ENCODE measurements around the gene MKKS. TPM values are rescaled to one million over a fixed set of nuclear protein-coding genes. Genes with fewer than 3 reads are reported as not detected.

Gene MKKS
- total RNA-seq, 1 experiment from 2014 or later: 10.6 TPM

- H3K9ac ChIP-seq (ENCODE audit: extremely low read depth, insufficient read length, low read length): no peak overlapping the region
- no peak overlapping the region for H4K8ac ChIP-seq (replicated peaks; ENCODE audit: insufficient read length, low read depth, low read length)
- H3K27me3 ChIP-seq (ENCODE audit: insufficient read depth, low read length): no peaks in the 10 kb centered on the region
- H2AFZ ChIP-seq (ENCODE audit: low read length): no peak overlapping the region
- no CpG with 5 or more reads among the region's 4 CpGs for WGBS (ENCODE audit: extremely low coverage, insufficient read length, low lambda C conversion rate)
- H3K23ac ChIP-seq (ENCODE audit: insufficient read length, low read depth, low read length): no peak overlapping the region
- TF ChIP-seq CTCF (conservative IDR thresholded peaks at IDR 0.05): 0 out of 3 replicates have a peak, but pooled peaks have one; percentile 18
- H3K23me2 ChIP-seq (ENCODE audit: insufficient read length, low read depth, low read length, poor library complexity, severe bottlenecking): no peaks in the 10 kb centered on the region
- Mint-ChIP-seq H3K9me3 (peaks cover 15% of the 10 kb centered on the region in 2 experiments), H3K27me3 (ENCODE audit: low read depth) (no peaks in the 10 kb centered on the region), H3K4me3 (peak overlapping the region; percentile 32 to 56), H3K27ac (peak overlapping the region; percentile 93 to 99 (median 99)), H3K36me3 (ENCODE audit: insufficient read depth in 1 of 3, low read depth in 3 of 3) (peaks cover 13 to 21% (median 18%) of the 10 kb centered on the region in 3 experiments), H3K4me1 (peaks cover 62 to 65% of the 10 kb centered on the region in 2 experiments)
- no peaks in the 10 kb centered on the region for H4K20me1 ChIP-seq (ENCODE audit: control insufficient read depth, insufficient read depth, insufficient read length)
- H3K18ac ChIP-seq (ENCODE audit: insufficient read length, low read depth, low read length): no peak overlapping the region
- no peak overlapping the region for H3K56ac ChIP-seq (ENCODE audit: insufficient read length, low read depth, low read length)
- peaks cover 1% of the 10 kb centered on the region; the same call in 1 of the 2 replicates for H3K79me2 ChIP-seq (ENCODE audit: insufficient read depth, low read length)
- H2BK15ac ChIP-seq (ENCODE audit: low read depth, low read length): no peak overlapping the region
- no peak overlapping the region for H2BK120ac ChIP-seq (ENCODE audit: low read depth, low read length, poor library complexity, severe bottlenecking)
- H2BK5ac ChIP-seq (ENCODE audit: insufficient read length, low read length): no peak overlapping the region
- H4K5ac ChIP-seq (ENCODE audit: insufficient read length, low read depth, low read length): no peak overlapping the region
- DNase-seq: peak; percentile 69
- H2AK5ac ChIP-seq (ENCODE audit: insufficient read length, low read length): no peak overlapping the region
- H2BK12ac ChIP-seq (ENCODE audit: insufficient read length, low read depth, low read length): no peak overlapping the region
- no peak overlapping the region for H3K14ac ChIP-seq (ENCODE audit: insufficient read depth, low read length)
- H3K4me1 ChIP-seq (ENCODE audit: insufficient read depth, low read length): peaks cover 4% of the 10 kb centered on the region; the same call in 1 of the 2 replicates
- H3K4me2 ChIP-seq (ENCODE audit: insufficient read depth, insufficient read length, low read length): no peak overlapping the region
- peak overlapping the region; percentile 47 for H3K27ac ChIP-seq (ENCODE audit: insufficient read length, low read depth, low read length)
- no peak overlapping the region for H2BK20ac ChIP-seq (ENCODE audit: low read depth, low read length, poor library complexity, severe bottlenecking)
- H3K4ac ChIP-seq (ENCODE audit: low read depth, low read length): no peak overlapping the region
- H3T11ph ChIP-seq (ENCODE audit: low read length): no peak overlapping the region
- no peak overlapping the region for H4K91ac ChIP-seq (ENCODE audit: insufficient read length, low read depth, low read length)
- H3K9me3 ChIP-seq (ENCODE audit: control insufficient read depth, low read depth, low read length): no peaks in the 10 kb centered on the region
- H3K79me1 ChIP-seq (ENCODE audit: insufficient read depth, low read depth, low read length, poor library complexity, severe bottlenecking): no peaks in the 10 kb centered on the region
Observed at GRCh38 chr20:10466325-10466724, 32.3 kb upstream of the MKKS start.
